HuH-7 (cell line): ENCODE measurements around the gene CCDC57.

ENCODE experiments used
- DNase-seq: peaks from one replicate; pipeline ENCODE4 v3.0.0; 2011; ENCODE audit warnings: low spot score

Gene CCDC57

DNA sequence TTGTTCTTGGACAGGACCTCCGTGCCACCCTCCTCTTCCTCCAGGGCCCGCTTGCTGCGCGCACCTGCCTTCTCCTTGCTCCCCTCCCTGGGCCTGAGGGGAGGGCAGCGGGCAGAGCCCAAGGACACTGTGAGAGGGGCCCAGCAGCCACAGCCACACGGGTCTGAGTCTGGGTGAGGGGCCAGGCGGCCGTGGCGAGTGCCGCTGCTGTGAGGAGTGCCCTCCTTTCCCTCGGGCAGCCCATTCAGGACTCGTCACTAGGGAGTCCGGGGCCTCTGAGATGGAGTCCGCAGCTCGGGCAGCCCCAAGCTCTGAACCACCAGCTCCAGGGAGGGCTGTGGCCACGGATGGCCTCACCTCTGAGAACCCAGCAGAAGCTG, 152.7 kb downstream of the CCDC57 start:
- DNase-seq = no peak

DNA sequence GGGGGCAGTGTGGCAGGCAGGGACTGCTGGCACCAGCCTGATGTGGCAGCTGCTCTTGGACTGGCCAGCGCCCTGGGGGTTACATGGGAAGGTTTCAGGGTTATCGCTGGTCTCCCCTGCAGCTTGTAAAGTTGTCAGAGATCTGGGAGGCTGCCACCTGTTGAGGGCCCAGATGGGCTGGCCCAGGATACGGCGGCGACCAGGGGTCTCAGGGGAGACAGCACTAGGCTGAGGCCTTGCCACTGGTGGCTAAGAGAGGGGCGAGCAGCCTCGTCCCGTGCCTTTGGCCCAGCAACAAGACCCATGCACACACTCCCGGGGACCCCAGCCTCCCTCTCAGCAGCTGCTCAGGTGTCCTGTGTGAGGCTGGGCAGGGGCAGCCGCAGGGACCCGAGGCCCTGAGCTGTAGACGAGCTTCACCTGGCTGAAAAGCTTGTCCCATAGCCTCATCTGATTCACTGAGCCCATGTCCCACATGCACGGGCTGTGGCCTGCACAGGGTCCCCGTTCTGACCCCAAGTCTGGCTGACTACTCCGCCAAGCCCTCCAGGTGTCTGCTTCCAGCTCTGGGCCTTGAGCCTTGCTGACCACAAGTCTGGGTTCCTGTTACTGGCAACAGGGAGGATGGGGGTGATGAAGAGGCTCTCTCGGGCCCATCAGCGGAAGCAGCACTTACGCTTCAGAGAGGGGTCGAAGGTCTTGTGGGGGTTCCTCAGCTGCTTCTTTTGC, 153.2 kb downstream of the CCDC57 start:
- DNase-seq = no peak

DNA sequence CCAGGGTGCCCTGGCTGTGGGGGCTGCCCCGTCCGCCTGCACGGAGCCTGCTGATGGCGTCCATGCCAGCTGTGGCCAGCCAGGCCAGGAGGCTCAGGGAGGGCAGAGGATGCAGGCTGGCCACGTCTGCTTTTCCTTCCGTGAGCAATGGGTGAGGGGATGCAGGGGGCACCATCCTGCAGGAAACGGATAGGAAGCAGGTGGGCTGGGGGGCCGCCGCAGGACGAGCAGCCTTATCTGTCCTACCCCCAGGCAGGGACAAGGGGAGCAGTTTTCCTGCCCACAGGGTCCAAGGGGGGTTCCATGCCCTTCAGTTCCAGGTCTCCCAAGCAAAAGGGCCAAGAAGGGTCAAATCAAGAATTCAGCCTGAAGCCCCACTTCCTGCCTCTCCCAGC, 153.8 kb downstream of the CCDC57 start:
- no peak for DNase-seq

DNA sequence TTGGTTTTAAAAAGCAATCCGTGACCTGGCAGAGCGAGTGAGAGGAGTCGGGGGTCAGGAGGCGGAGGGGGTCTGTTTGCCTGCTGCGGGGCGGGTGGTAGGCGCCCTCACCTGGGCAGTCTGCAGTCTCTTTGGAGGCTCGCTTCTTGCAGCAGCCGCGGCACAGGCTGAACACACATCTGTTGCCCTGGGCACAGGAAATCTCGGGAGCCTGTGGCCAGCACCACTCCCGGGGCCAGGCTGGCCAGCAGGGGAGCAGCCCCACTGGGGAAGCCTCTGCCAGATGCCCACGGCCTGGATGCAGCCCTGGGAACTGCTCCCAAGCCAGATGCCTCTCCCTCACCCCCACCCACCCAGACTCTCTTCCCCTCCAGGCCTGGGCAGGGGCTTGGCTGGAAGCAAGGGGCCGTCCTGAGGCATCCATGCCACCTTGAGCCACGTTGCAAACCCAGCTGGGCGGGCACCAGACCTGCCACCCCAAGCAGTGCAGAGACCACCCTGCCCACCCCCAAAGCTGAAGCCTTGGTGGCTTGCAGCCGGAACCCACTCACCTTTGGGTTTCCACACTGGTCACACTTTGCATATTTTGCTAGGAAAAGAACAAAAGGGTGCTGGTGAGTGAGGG, 154.3 kb downstream of the CCDC57 start:
- no peak for DNase-seq

- DNase-seq = no peak
Observed at GRCh38 chr17:82056729-82057621, 155.7 kb downstream of the CCDC57 start.

DNA sequence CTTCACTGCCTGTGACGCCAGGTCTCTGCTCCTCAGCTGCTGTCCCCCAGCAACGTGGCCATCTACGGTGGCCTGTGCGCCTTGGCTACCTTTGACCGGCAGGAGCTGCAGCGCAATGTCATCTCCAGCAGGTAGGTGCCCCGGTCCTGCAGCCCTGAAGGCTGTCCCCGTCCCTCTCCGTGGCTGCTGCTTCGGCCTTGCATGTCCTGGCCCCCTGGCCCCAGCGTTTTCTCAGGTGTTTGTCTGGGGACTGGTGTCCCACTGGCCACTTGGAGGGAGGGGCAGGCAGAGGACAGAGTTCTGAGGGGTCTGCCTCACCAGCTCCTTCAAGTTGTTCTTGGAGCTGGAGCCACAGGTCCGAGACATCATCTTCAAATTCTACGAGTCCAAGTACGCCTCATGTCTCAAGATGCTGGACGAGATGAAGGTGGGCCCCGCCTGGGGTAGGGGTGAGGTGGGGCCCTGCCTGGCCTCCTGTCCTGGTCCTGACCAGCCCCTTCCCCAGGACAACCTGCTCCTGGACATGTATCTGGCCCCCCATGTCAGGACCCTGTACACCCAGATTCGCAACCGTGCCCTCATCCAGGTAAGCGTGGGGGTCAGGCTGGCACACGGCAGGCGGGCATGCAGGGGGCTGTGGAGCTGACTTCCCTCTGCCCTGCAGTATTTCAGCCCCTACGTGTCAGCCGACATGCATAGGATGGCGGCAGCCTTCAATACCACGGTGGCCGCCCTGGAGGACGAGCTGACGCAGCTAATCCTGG, 156.5 kb downstream of the CCDC57 start:
- no peak for DNase-seq

- no peak for DNase-seq
Observed at GRCh38 chr17:82055023-82055964, 157.3 kb downstream of the CCDC57 start.

- no peak for DNase-seq
Observed at GRCh38 chr17:82054351-82055022, 158.2 kb downstream of the CCDC57 start.

GRCh38 chr17:82053556-82054263, 158.9 kb downstream of the CCDC57 start:
- no peak for DNase-seq

GRCh38 chr17:82053130-82053529, 159.5 kb downstream of the CCDC57 start:
- no peak for DNase-seq

GRCh38 chr17:82052638-82053059, 160.0 kb downstream of the CCDC57 start:
- DNase-seq = no peak

DNA sequence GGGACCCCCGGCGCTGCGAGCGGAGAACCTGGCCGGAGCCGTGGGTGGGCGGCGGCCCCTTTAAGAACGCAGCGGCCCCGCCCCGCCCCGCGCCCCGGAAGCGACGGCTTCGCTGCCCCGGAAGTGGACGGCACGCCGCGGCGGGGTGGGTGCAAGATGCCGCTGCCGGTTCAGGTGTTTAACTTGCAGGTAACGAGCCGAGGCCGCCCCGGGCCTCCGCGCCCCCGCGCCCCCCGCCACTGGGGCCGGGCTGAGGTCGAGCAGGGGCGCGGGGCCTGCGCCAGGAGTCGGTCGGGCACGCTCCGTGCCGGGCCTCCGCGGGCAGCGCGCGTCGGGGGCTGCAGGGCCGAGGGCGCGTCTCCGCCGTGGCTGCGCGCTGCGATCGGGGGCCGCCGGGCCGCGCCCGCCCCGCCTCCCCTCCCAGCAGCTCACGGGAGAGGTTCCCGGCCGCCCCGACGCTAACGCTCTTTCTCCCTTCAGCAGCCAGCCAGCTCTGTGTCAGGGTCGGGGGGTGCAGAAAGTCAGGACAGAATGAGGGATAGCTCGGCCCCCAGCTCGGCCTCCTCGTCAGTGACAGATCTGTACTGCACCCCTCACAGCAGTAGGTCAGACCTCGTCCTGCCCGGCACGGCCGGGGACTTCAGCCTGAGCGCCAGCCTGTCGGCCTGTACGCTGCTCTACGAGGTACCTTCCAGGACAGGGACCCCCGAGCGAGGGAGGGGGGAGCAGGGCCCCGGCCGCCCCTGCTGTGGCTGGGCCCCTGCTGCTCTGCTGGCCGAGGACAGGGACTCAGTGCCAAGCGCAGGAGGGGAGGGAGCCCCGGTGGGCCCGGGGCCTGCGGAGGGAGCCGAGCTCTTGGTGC, 160.6 kb downstream of the CCDC57 start, which contains the start of the genes GPS1 and RFNG:
Gene GPS1 (plus strand): TSS at position 123 of the 862 bp plus-strand sequence. CDS start 34 bp downstream, at position 157.
Gene RFNG (minus strand): TSS at position 36 of the 862 bp plus-strand sequence. CDS start 45 bp downstream, outside the sequence.
- peak; percentile 95 for DNase-seq
